Measurements from ENCODE around the gene RPL36AL. TPM values are rescaled to one million over a fixed set of nuclear protein-coding genes. Genes with fewer than 3 reads are reported as not detected.
"Not testable (repeated sequence)": the region's sequence is repeated elsewhere in the genome, so short reads cannot be mapped to it uniquely, and the experiment has no call there.

Gene RPL36AL
- total and polyA plus RNA-seq, 11 donors, result 107 to 512 (median 140) TPM

- Histone ChIP-seq H3K4me1 (peaks cover 0 to 57% (median 31%) of the 10 kb centered on the region in 12 donors), H3K27me3 (no peaks in the 10 kb centered on the region), H3K4me3 (peak overlapping the region in 10 of 12 donors; percentile 66 to 96 (median 80)), H3K36me3 (peaks cover 0 to 53% (median 42%) of the 10 kb centered on the region in 9 donors), H3K27ac (no peak overlapping the region), H3K9me3 (no peaks in the 10 kb centered on the region)
- WGBS, 4 donors, result 41 to 55% (median 45%) methylated on average over 3 of the region's 3 CpGs
- DNase-seq (no peak), ATAC-seq (no peak)
- intact Hi-C loops (cut with DNase I), result loop anchor here in 3 of 10 donors (5.0 kb wide), 1 partner anchor 35 kb away; the partner anchor contains the start of gene RPS29 (in 3 of the 3)
- TF ChIP-seq CTCF (IDR thresholded peaks at IDR 0.05), result no peak
- no peak for TF ChIP-seq POLR2A (IDR thresholded peaks at IDR 0.05)
Observed at GRCh38 chr14:49622022-49622607, 1.7 kb upstream of the RPL36AL start.

GRCh38 chr14:49621114-49621881 lies 872 bp upstream of the RPL36AL start:
- intact Hi-C loops (cut with DNase I), result loop anchor here in 3 of 10 donors (2.0 to 5.0 kb wide), 2 partner anchors 22 to 34 kb away; partner anchors contain the start of genes RPS29 (in 3 of the 3) and LRR1 (in 1 of the 3)
- Histone ChIP-seq H3K27ac (peak overlapping the region; percentile 86 to 98 (median 92)), H3K4me1 (peaks cover 0 to 57% (median 31%) of the 10 kb centered on the region in 12 donors), H3K9me3 (no peaks in the 10 kb centered on the region), H3K36me3 (peaks cover 0 to 47% (median 39%) of the 10 kb centered on the region in 9 donors), H3K27me3 (no peaks in the 10 kb centered on the region), H3K4me3 (peak overlapping the region; percentile 60 to 96 (median 76))
- 3 to 7% (median 3%) methylated on average over 33 to 65 of the region's 65 CpGs for WGBS, 4 donors
- TF ChIP-seq POLR2A (IDR thresholded peaks at IDR 0.05) (no peak), CTCF (IDR thresholded peaks at IDR 0.05) (no peak)
- ATAC-seq (peak; percentile 13 to 77 (median 66)), DNase-seq (peak; percentile 70 to 89 (median 79))

GRCh38 chr14:49619730-49620129 lies 696 bp downstream of the RPL36AL start:
- Histone ChIP-seq H3K27me3 (no peaks in the 10 kb centered on the region), H3K36me3 (peaks cover 0 to 39% (median 30%) of the 10 kb centered on the region in 9 donors), H3K9me3 (no peaks in the 10 kb centered on the region), H3K4me3 (peak overlapping the region; percentile 60 to 96 (median 76)), H3K27ac (peak overlapping the region in 11 of 12 donors; percentile 86 to 98 (median 92)), H3K4me1 (peaks cover 0 to 56% (median 31%) of the 10 kb centered on the region in 12 donors)
- WGBS, 4 donors, result 1 to 3% (median 1%) methylated on average over 11 of the region's 11 CpGs
- TF ChIP-seq POLR2A (IDR thresholded peaks at IDR 0.05) (no peak), CTCF (IDR thresholded peaks at IDR 0.05) (no peak)
- DNase-seq, result no peak
- no peak for ATAC-seq
- intact Hi-C loops (cut with DNase I), result loop anchor here in 3 of 10 donors (2.0 to 5.0 kb wide), 2 partner anchors 21 to 32 kb away; partner anchors contain the start of genes RPS29 (in 3 of the 3) and LRR1 (in 1 of the 3)

- H3K27me3 ChIP-seq; intact Hi-C loops (cut with DNase I); DNase-seq; H3K9me3 ChIP-seq; ATAC-seq: not testable (repeated sequence)
- Histone ChIP-seq H3K4me3 (peak overlapping the region in 11 of 12 donors; percentile 60 to 96 (median 79)), H3K4me1 (peaks cover 0 to 52% (median 31%) of the 10 kb centered on the region in 12 donors), H3K36me3 (peaks cover 0 to 42% (median 30%) of the 10 kb centered on the region in 9 donors), H3K27ac (peak overlapping the region in 2 of 12 donors; percentile 92 to 98)
- 59 to 80% (median 74%) methylated on average over 19 of the region's 19 CpGs for WGBS, 4 donors
Observed at GRCh38 chr14:49619273-49619672, 1.2 kb downstream of the RPL36AL start.

Measured in heart left ventricle (tissue), 16 donors.